Measurements from ENCODE around the gene TADA1.

DNA sequence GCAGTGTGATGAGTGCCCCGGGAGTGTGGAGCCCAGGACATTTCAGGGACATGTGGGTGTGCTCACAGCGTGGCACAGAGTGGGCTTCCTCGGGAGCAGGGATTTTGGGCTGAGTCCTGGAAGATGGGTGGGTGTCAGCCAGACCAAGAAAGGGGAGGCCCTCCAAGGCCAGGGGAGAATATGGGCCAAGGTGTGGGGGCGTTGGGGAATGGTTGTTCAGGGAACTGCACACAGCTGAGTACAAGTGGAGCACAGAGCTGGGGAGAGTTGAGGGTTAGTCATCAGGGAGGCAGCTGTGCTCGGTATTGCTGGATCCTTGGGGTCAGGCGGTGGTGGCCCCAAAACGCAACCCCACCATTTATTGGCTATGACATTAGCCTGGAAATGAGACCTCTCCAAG lies 31.3 kb downstream of the TADA1 start:
- no peak for TF ChIP-seq CTCF (IDR thresholded peaks at IDR 0.05)
- TF ChIP-seq ZFX (IDR thresholded peaks at IDR 0.05; ENCODE audit: borderline replicate concordance), result no peak

Measured in 22Rv1 (cell line).